ENCODE data around the gene ADGRL3.

GRCh38 chr4:62075089-62075488 is 875.0 kb downstream of the ADGRL3 start:
- TF ChIP-seq, protein P1, sequence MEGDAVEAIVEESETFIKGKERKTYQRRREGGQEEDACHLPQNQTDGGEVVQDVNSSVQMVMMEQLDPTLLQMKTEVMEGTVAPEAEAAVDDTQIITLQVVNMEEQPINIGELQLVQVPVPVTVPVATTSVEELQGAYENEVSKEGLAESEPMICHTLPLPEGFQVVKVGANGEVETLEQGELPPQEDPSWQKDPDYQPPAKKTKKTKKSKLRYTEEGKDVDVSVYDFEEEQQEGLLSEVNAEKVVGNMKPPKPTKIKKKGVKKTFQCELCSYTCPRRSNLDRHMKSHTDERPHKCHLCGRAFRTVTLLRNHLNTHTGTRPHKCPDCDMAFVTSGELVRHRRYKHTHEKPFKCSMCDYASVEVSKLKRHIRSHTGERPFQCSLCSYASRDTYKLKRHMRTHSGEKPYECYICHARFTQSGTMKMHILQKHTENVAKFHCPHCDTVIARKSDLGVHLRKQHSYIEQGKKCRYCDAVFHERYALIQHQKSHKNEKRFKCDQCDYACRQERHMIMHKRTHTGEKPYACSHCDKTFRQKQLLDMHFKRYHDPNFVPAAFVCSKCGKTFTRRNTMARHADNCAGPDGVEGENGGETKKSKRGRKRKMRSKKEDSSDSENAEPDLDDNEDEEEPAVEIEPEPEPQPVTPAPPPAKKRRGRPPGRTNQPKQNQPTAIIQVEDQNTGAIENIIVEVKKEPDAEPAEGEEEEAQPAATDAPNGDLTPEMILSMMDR (IDR thresholded peaks at IDR 0.05), result no peak
- no peak for TF ChIP-seq POLR2A (IDR thresholded peaks at IDR 0.05)
